Measurements from ENCODE around the gene UGT1A10.

UGT1A10 gene

GRCh38 chr2:233811732-233812131 lies 175.5 kb downstream of the UGT1A10 start:
- peak; percentile 2 for DNase-seq
- H3K9me3 ChIP-seq (ENCODE audit: severe bottlenecking): no peaks in the 10 kb centered on the region
- no peaks in the 10 kb centered on the region for H3K27me3 ChIP-seq (ENCODE audit: insufficient read depth, low read depth, severe bottlenecking)
- no peak overlapping the region for H3K27ac ChIP-seq
- H3K4me3 ChIP-seq (ENCODE audit: low read depth, low read length): no peak overlapping the region
- no peaks in the 10 kb centered on the region for H3K36me3 ChIP-seq
- no peak for TF ChIP-seq CTCF (IDR thresholded peaks at IDR 0.05; ENCODE audit: low read depth, low read length)

- Histone ChIP-seq H3K27ac (no peak overlapping the region), H3K36me3 (no peaks in the 10 kb centered on the region), H3K9me3 (ENCODE audit: severe bottlenecking) (no peaks in the 10 kb centered on the region), H3K27me3 (ENCODE audit: insufficient read depth, low read depth, severe bottlenecking) (no peaks in the 10 kb centered on the region), H3K4me3 (ENCODE audit: low read depth, low read length) (no peak overlapping the region)
- TF ChIP-seq CTCF (IDR thresholded peaks at IDR 0.05; ENCODE audit: low read depth, low read length): no peak
- DNase-seq: peak; percentile 2
Measured at GRCh38 chr2:233813236-233814055, 177.2 kb downstream of the UGT1A10 start.

GRCh38 chr2:233814056-233814835 lies 178.0 kb downstream of the UGT1A10 start:
- DNase-seq: peak; percentile 6
- no peak overlapping the region for H3K27ac ChIP-seq

GRCh38 chr2:233815861-233816260 lies 179.6 kb downstream of the UGT1A10 start:
- Histone ChIP-seq H3K36me3 (no peaks in the 10 kb centered on the region), H3K27me3 (ENCODE audit: insufficient read depth, low read depth, severe bottlenecking) (no peaks in the 10 kb centered on the region), H3K4me3 (ENCODE audit: low read depth, low read length) (no peak overlapping the region), H3K9me3 (ENCODE audit: severe bottlenecking) (no peaks in the 10 kb centered on the region), H3K27ac (no peak overlapping the region)
- DNase-seq: no peak
- TF ChIP-seq CTCF (IDR thresholded peaks at IDR 0.05; ENCODE audit: low read depth, low read length): no peak

More at GRCh38 chr2:233814056-233814835, 178.0 kb downstream of the UGT1A10 start:
- Histone ChIP-seq H3K4me3 (ENCODE audit: low read depth, low read length) (no peak overlapping the region), H3K27me3 (ENCODE audit: insufficient read depth, low read depth, severe bottlenecking) (no peaks in the 10 kb centered on the region), H3K9me3 (ENCODE audit: severe bottlenecking) (no peaks in the 10 kb centered on the region), H3K36me3 (no peaks in the 10 kb centered on the region)
- no peak for TF ChIP-seq CTCF (IDR thresholded peaks at IDR 0.05; ENCODE audit: low read depth, low read length)

- Histone ChIP-seq H3K9me3 (ENCODE audit: severe bottlenecking) (no peaks in the 10 kb centered on the region), H3K36me3 (no peaks in the 10 kb centered on the region), H3K27me3 (ENCODE audit: insufficient read depth, low read depth, severe bottlenecking) (no peaks in the 10 kb centered on the region), H3K4me3 (ENCODE audit: low read depth, low read length) (no peak overlapping the region), H3K27ac (no peak overlapping the region)
- no peak for DNase-seq
- no peak for TF ChIP-seq CTCF (IDR thresholded peaks at IDR 0.05; ENCODE audit: low read depth, low read length)
Measured at GRCh38 chr2:233816334-233816733, 180.1 kb downstream of the UGT1A10 start.

Data from WERI-Rb-1 (cell line).